Measurements from ENCODE around the gene ZNF587. TPM values are rescaled to one million over a fixed set of nuclear protein-coding genes. Genes with fewer than 3 reads are reported as not detected.

Gene ZNF587
- total and polyA plus RNA-seq, 2 of the 13 experiments (the other 11 are each of a cell fraction or from before 2014, with no cell fraction given) = 8.7 to 17.5 TPM

DNA sequence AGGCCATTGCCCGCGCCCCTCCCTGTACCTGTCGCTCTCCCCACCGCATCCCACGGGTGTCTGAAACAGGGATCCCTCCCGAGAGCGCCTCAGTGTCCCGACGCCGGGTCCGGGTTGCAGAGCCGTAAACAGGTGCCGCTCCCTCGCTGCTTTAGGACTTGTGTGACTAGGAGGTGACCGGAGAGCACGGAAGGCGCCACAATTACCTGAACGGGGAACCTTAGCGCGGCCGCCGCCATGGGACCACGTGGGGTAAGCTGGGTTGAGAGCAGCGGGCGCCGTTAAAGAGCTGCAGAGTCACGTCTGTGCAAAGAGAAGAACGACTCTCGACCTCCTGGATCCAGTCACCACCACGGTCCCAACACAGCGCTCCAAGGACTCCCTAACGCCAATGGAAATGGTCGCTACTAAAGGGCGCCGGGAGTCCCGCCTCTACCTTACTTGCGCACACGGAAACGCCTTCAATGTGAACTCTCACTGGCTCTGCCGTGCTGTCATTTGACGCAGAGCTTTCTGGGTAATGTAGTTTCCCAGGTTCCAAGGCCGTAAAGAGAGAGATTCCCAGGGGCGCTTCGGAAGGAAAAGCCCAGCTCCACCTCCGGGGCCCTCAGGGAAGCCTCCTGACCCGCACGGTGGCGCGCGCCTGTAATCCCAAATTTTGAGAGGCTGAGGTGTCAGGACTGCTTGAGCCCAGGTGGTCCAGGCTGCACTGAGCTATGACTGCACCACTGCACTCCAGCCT lies 35.0 kb upstream of the ZNF587 start, which contains the start of gene ZNF552 (continued):
- TF ChIP-seq, protein P1, sequence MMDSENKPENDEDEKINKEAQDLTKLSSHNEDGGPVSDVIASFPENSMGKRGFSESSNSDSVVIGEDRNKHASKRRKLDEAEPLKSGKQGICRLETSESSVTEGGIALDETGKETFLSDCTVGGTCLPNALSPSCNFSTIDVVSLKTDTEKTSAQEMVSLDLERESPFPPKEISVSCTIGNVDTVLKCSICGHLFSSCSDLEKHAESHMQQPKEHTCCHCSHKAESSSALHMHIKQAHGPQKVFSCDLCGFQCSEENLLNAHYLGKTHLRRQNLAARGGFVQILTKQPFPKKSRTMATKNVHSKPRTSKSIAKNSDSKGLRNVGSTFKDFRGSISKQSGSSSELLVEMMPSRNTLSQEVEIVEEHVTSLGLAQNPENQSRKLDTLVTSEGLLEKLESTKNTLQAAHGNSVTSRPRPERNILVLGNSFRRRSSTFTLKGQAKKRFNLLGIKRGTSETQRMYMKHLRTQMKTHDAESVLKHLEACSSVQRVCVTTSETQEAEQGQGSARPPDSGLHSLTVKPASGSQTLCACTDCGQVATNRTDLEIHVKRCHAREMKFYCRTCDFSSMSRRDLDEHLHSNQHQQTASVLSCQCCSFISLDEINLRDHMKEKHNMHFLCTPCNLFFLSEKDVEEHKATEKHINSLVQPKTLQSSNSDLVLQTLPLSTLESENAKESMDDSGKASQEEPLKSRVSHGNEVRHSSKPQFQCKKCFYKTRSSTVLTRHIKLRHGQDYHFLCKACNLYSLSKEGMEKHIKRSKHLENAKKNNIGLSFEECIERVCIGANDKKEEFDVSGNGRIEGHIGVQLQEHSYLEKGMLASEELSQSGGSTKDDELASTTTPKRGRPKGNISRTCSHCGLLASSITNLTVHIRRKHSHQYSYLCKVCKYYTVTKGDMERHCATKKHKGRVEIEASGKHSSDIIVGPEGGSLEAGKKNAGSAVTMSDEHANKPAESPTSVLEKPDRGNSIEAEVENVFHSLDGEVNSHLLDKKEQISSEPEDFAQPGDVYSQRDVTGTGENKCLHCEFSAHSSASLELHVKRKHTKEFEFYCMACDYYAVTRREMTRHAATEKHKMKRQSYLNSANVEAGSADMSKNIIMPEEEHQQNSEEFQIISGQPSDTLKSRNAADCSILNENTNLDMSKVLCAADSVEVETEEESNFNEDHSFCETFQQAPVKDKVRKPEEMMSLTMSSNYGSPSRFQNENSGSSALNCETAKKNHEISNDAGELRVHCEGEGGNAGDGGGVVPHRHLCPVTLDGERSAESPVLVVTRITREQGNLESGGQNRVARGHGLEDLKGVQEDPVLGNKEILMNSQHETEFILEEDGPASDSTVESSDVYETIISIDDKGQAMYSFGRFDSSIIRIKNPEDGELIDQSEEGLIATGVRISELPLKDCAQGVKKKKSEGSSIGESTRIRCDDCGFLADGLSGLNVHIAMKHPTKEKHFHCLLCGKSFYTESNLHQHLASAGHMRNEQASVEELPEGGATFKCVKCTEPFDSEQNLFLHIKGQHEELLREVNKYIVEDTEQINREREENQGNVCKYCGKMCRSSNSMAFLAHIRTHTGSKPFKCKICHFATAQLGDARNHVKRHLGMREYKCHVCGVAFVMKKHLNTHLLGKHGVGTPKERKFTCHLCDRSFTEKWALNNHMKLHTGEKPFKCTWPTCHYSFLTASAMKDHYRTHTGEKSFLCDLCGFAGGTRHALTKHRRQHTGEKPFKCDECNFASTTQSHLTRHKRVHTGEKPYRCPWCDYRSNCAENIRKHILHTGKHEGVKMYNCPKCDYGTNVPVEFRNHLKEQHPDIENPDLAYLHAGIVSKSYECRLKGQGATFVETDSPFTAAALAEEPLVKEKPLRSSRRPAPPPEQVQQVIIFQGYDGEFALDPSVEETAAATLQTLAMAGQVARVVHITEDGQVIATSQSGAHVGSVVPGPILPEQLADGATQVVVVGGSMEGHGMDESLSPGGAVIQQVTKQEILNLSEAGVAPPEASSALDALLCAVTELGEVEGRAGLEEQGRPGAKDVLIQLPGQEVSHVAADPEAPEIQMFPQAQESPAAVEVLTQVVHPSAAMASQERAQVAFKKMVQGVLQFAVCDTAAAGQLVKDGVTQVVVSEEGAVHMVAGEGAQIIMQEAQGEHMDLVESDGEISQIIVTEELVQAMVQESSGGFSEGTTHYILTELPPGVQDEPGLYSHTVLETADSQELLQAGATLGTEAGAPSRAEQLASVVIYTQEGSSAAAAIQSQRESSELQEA (CRISPR knock-in tag; IDR thresholded peaks at IDR 0.05; ENCODE audit: not compliant biosample characterization) = no peak
- no peak for TF ChIP-seq FOXP4 (CRISPR knock-in tag; IDR thresholded peaks at IDR 0.05)
- no peak for TF ChIP-seq ZBTB7B (CRISPR knock-in tag; IDR thresholded peaks at IDR 0.05)
- no peak for TF ChIP-seq SP1 (IDR thresholded peaks at IDR 0.05)
- no peak for TF ChIP-seq SP1 (CRISPR knock-in tag; IDR thresholded peaks at IDR 0.05)
- TF ChIP-seq TIGD3 (CRISPR knock-in tag; IDR thresholded peaks at IDR 0.05; ENCODE audit: borderline replicate concordance) = no peak
- no peak; the same call in 1 of the 2 replicates for TF ChIP-seq BHLHE40 (IDR thresholded peaks at IDR 0.05; ENCODE audit: low read length)
- TF ChIP-seq MIER3 (CRISPR knock-in tag; IDR thresholded peaks at IDR 0.05; ENCODE audit: borderline replicate concordance) = peak; percentile 36; the same call in 1 of the 2 replicates
- TF ChIP-seq FOXC1 (CRISPR knock-in tag; IDR thresholded peaks at IDR 0.05; ENCODE audit: borderline replicate concordance) = peak; percentile 42; the same call in 1 of the 2 replicates
- peak; percentile 41; the same call in 1 of the 2 replicates for TF ChIP-seq BRD4 (CRISPR knock-in tag; IDR thresholded peaks at IDR 0.05)
- TF ChIP-seq ZNF704 (CRISPR knock-in tag; IDR thresholded peaks at IDR 0.05; ENCODE audit: borderline replicate concordance) = 0 out of 2 replicates have a peak, but pooled peaks have one; percentile 43
- TF ChIP-seq GTF2F1 (IDR thresholded peaks at IDR 0.05; ENCODE audit: low read length) = no peak
- TF ChIP-seq ZNF709 (CRISPR knock-in tag; IDR thresholded peaks at IDR 0.05) = no peak
- no peak for TF ChIP-seq ZNF883 (CRISPR knock-in tag; IDR thresholded peaks at IDR 0.05; ENCODE audit: not compliant biosample characterization)
- no peak for TF ChIP-seq CENPX (CRISPR knock-in tag; IDR thresholded peaks at IDR 0.05)
